Measurements from ENCODE around the gene MUC6. TPM values are rescaled to one million over a fixed set of nuclear protein-coding genes. Genes with fewer than 3 reads are reported as not detected.

Gene MUC6
- total and polyA plus RNA-seq, 10 of the 15 experiments (the other 5 are each of a cell fraction or from before 2014, with no cell fraction given): 0.03 TPM; not detected in 8

GRCh38 chr11:1003159-1003558 lies 33.4 kb downstream of the MUC6 start:
- Histone ChIP-seq H3K4me2 (ENCODE audit: control insufficient read depth, insufficient read depth) (no peak overlapping the region), H3K9me3 (replicated peaks; ENCODE audit: control insufficient read depth, insufficient read depth, low read length) (no peaks in the 10 kb centered on the region), H3K27ac (ENCODE audit: control insufficient read depth, insufficient read depth) (no peak overlapping the region), H3K4me3 (no peak overlapping the region), H3K36me3 (ENCODE audit: control insufficient read depth in 2 of 2, insufficient read depth in 2 of 2, low read length in 1 of 2) (peaks cover 8 to 18% of the 10 kb centered on the region in 2 experiments; a peak in 3 of 4 replicates), H3K9ac (ENCODE audit: control insufficient read depth, insufficient read depth, low read length) (no peak overlapping the region), H3K4me1 (ENCODE audit: control insufficient read depth, insufficient read depth, low read length) (no peaks in the 10 kb centered on the region), H3K79me2 (ENCODE audit: control insufficient read depth, insufficient read depth, low read length) (no peaks in the 10 kb centered on the region), H2AFZ (ENCODE audit: control insufficient read depth, low read depth, low read length) (no peak overlapping the region), H4K20me1 (ENCODE audit: control insufficient read depth, insufficient read depth) (no peaks in the 10 kb centered on the region), H3K27me3 (replicated peaks in 1 of 2; ENCODE audit: control insufficient read depth in 2 of 2, insufficient read depth in 2 of 2, low read length in 1 of 2) (no peaks in the 10 kb centered on the region)
- ATAC-seq (no peak), DNase-seq (ENCODE audit: low read depth, low spot score) (no peak), FAIRE-seq (no peak)
- ChIA-PET RAD21 (ENCODE audit: unreplicated experiment) (no interaction called here), POLR2A (no interaction called here), SMC1A (ENCODE audit: uncharacterized antibody, unreplicated experiment) (no interaction called here), CTCF (no interaction called here)
- TF ChIP-seq SP1 (IDR thresholded peaks at IDR 0.05; ENCODE audit: low read depth, low read length): no peak
- no peak for TF ChIP-seq CEBPZ (IDR thresholded peaks at IDR 0.05; ENCODE audit: low read depth, low read length)
- TF ChIP-seq USF1 (IDR thresholded peaks at IDR 0.05; ENCODE audit: borderline replicate concordance, extremely low read length, insufficient read depth, low read depth, low read length): no peak
- no peak for TF ChIP-seq PKNOX1 (IDR thresholded peaks at IDR 0.05)
- intact Hi-C loops (cut with micrococcal nuclease; ENCODE audit: unreplicated experiment): no loop called here
- BruUV-seq (replicated peaks): no TSS peak
- WGBS (ENCODE audit: insufficient coverage, insufficient replicate concordance, low lambda C conversion rate, missing lambda C conversion rate): 90% methylated on average over 20 of the region's 20 CpGs
- in situ Hi-C loops (cut with MboI): no loop called here
